AG04450 (cell line): ENCODE measurements around the gene KRTAP20-3. TPM values are rescaled to one million over a fixed set of nuclear protein-coding genes. Genes with fewer than 3 reads are reported as not detected.

Source experiments
- CTCF ChIA-PET: fragments of 300-600, 350-600 bp; formaldehyde crosslinking; extraction: SDS; loops from one replicate; lab custom pipeline; 2022; ENCODE audit warnings: antibody characterized with exemption, inconsistent platforms; lab: Charles Lee
- POLR2A ChIA-PET: fragments of 350-600 bp; formaldehyde crosslinking; extraction: SDS; loops from one replicate; lab custom pipeline; 2021; ENCODE audit warnings: antibody characterized with exemption, inconsistent platforms; lab: Yijun Ruan, JAX
- DNase-seq: peaks from one replicate; pipeline ENCODE4 v3.0.0-alpha.2; 2011; ENCODE audit warnings: low read depth, low spot score
- H3K27ac ChIP-seq: one replicate; pipeline ENCODE4 v1.5.1; 2012; ENCODE audit warnings: low read depth, low read length, control low read depth
- H3K27me3 ChIP-seq: one replicate; pipeline ENCODE4 v1.6.0; 2012; ENCODE audit warnings: low read length; ENCODE audit not compliant: control insufficient read depth, insufficient read depth
- H3K4me3 ChIP-seq: 2 replicates; pipeline ENCODE4 v1.5.1; 2011; ENCODE audit warnings: mild to moderate bottlenecking, low read depth, low read length, control low read depth
- H3K9me3 ChIP-seq: 2 replicates; pipeline ENCODE4 v1.5.1; 2012; ENCODE audit warnings: low read length; ENCODE audit not compliant: control insufficient read depth, insufficient read depth
- polyA plus RNA-seq: library from polyadenylated mRNA; depleted of rRNA; stranded (reverse); fragments of >200 nt; gene quantifications from 2 replicates; pipeline ENCODE4 v1.2.3, GENCODE V29; 2011
- TF ChIP-seq, protein P1 (sequence below): IDR thresholded peaks from 2 replicates; pipeline ENCODE4 v1.5.1; 2011; ENCODE audit warnings: low read depth, low read length, control low read depth, inconsistent platforms

The KRTAP20-3 gene
- polyA plus RNA-seq, 1 experiment, result not detected

DNA sequence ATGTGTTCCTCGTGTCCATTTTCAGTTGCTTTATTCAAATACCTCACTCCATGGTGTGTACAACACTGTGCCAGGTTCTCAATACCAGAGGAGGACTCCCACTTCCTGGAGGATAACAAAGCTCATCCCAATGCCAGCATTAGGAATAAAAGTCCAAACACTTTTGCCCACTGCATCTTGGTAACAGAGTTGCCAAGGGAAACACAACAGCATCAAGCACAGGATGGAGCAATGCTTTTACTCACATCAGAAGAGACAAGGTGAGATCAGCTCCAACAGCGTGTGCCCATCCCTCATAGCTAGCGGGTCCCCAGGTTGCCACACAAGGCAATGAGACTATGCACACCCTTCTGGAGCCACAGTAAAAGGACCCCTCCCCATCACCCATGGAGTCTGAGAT is 19.3 kb upstream of the KRTAP20-3 start:
- H3K27me3 ChIP-seq, result no peaks in the 10 kb centered on the region
- POLR2A ChIA-PET, result no interaction called here

DNA sequence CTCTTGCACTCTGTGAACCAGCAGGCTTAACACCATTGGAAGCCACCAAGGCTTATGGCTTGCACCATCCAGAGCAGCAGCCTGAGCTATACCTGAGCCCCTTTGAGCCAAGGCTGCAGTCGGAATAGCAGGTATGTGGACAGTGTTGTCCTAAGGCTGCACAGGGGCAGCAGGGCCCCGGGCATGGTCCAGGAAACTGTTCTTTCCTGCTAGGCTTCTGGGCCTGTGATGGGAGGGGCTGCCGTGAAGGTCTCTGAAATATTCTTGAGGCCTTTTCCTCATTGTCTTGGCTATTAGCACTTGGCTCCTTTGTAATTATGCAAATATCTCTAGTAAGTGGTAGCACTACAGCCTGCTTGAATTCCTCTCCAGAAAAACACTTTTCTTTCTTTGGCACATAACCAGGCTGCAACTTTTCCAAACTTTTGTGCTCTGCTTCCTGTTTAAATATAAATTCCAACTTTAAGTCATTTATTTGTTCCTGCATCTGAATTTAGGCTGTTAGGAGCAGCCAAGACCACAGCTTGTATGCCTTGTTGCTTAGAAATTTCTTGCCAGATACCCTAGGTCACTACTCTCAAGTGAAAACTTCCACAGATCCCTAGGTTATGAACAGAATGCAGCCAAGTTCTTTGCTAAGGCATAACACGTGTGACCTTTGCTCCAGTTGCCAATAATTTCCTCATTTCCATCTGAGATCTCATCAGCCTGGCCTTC is 17.1 kb upstream of the KRTAP20-3 start:
- no peak overlapping the region for H3K27ac ChIP-seq
- peaks cover 39% of the 10 kb centered on the region for H3K9me3 ChIP-seq
- no peaks in the 10 kb centered on the region for H3K27me3 ChIP-seq
- ChIA-PET CTCF (no interaction called here), POLR2A (no interaction called here)
- no peak for DNase-seq
- TF ChIP-seq, protein P1, sequence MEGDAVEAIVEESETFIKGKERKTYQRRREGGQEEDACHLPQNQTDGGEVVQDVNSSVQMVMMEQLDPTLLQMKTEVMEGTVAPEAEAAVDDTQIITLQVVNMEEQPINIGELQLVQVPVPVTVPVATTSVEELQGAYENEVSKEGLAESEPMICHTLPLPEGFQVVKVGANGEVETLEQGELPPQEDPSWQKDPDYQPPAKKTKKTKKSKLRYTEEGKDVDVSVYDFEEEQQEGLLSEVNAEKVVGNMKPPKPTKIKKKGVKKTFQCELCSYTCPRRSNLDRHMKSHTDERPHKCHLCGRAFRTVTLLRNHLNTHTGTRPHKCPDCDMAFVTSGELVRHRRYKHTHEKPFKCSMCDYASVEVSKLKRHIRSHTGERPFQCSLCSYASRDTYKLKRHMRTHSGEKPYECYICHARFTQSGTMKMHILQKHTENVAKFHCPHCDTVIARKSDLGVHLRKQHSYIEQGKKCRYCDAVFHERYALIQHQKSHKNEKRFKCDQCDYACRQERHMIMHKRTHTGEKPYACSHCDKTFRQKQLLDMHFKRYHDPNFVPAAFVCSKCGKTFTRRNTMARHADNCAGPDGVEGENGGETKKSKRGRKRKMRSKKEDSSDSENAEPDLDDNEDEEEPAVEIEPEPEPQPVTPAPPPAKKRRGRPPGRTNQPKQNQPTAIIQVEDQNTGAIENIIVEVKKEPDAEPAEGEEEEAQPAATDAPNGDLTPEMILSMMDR, result no peak
- H3K4me3 ChIP-seq, result no peak overlapping the region

More for the DNA sequence above, 19.3 kb upstream of the KRTAP20-3 start:
- CTCF ChIA-PET, result no interaction called here
- no peak for DNase-seq
- Histone ChIP-seq H3K4me3 (no peak overlapping the region), H3K9me3 (peaks cover 37% of the 10 kb centered on the region), H3K27ac (no peak overlapping the region)
- TF ChIP-seq, protein P1, result no peak

DNA sequence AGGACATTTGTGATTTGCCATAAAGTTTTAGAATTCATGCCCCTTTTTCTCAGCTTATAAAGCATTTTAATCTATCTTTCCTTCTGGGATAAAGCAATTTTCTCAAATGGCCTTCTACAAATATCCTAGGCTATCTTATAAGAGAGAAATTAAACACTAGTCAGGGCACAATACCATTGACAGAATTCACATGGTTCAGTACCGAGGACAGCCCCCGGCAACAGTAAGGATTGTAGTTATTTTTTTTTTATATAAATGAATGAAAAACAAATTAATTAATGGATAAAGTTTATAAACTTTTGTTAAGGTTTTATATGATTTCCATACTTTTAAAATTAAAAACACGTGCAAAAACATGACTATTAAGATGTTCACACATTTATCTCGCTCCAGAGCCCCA is 14.6 kb upstream of the KRTAP20-3 start:
- DNase-seq, result no peak
- H3K27me3 ChIP-seq, result no peaks in the 10 kb centered on the region
- TF ChIP-seq, protein P1, result no peak
- CTCF ChIA-PET, result no interaction called here
- peaks cover 34% of the 10 kb centered on the region for H3K9me3 ChIP-seq
- no peak overlapping the region for H3K27ac ChIP-seq
- POLR2A ChIA-PET, result no interaction called here
- H3K4me3 ChIP-seq, result no peak overlapping the region

DNA sequence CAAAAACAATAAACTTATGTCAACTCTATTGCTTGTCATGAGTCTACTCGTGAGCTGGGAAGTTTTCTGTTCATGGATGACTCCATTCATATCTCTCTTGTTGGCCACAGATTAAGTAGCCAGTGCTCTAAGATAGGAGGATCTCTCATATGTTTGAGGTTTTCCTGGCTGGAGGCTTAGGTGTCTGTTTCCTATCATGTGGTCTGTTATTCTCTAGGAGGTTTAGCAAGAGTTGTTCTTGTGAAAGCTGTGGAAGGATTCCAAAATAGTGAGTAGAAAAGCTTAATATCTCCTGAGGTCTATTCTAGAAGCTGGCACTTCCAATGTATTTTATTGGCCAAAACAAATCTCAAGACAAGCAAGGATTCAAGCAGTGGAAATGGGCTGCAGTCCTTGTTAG is 13.5 kb upstream of the KRTAP20-3 start:
- H3K9me3 ChIP-seq, result peaks cover 28% of the 10 kb centered on the region
- DNase-seq, result no peak
- CTCF ChIA-PET, result no interaction called here
- POLR2A ChIA-PET, result no interaction called here
- H3K27me3 ChIP-seq, result no peaks in the 10 kb centered on the region
- H3K4me3 ChIP-seq, result no peak overlapping the region
- H3K27ac ChIP-seq, result no peak overlapping the region
- TF ChIP-seq, protein P1, result no peak

DNA sequence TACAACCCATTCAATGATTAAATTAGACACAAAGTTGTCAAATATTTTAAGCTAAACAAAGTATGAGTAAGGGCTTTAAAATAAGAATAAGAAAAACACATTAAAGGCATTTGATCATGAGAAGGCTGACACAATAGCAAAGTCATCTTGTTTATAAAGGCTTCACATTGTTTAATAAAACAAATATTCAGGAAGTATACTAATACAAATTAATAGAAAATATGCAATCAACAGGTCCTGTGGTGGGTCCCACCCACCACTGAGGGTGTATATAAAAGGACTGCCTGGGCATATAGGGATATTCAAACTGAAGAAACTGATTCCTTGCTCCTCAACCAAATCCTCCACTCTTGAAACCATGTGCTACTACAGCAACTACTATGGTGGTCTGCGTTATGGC is 7.8 kb upstream of the KRTAP20-3 start, which contains the start of gene KRTAP20-2:
TSS of gene KRTAP20-2 (plus strand) at position 301 of the 400 bp plus-strand sequence. CDS start at position 359, 58 bp downstream.
- Histone ChIP-seq H3K4me3 (no peak within 1 kb of the TSS), H3K27ac (no peak within 1 kb of the TSS), H3K9me3 (peaks cover 24% of the 10 kb centered on the region), H3K27me3 (no peaks in the 10 kb centered on the region)
- ChIA-PET POLR2A (no interaction called here), CTCF (no interaction called here)
- TF ChIP-seq, protein P1, result no peak
- no peak for DNase-seq
